ENCODE results near the gene JDP2.

The JDP2 gene

DNA sequence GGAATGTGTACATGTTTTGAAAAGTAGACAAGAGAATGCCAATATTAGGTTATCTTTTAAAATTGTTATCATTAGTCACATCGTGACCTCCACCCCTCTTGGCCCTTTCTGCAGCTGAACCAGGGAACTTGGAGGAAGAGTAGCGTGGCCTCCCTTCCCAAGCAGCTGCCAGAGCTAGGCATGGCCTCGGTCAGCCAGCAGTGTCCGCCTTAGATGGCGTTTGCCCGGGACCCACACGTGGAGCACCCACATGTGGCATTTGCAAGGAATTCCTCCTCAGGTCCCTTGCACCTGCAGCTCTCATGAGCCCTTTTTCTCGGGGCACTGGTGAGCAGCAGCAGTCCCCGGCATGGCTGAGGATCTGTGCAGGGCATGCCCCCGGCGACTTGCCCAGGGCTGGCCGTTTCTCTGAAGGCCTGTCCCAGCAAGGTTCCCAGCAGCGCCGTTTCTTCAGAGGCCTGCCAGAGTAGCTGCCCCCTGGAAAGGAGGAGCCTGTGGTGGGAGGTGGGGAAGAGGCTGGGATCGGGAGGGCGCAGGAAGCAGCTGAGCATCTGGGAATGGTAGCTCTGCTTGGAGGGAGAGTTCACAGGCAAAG lies 10.8 kb downstream of the JDP2 start:
- no peak for DNase-seq

DNA sequence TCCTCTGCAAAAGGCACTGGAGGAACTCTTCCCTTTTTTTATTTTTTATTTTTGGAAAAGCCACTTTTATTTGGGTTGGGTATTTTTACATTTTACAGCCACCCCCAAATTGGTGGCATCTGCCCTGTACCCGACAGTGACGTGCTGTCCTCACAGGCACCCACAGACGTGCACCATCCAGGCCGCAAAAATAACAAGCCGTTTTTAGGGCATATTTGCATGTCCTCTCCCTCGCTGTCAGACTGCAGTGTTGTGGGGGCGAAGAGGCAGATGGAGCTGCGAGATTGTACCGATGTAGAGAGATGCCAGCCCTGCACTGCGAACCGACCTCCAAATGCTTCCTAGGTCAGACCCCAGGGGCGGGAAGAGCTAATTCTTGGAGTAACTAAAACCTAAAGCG lies 12.2 kb downstream of the JDP2 start:
- no peak for DNase-seq

DNA sequence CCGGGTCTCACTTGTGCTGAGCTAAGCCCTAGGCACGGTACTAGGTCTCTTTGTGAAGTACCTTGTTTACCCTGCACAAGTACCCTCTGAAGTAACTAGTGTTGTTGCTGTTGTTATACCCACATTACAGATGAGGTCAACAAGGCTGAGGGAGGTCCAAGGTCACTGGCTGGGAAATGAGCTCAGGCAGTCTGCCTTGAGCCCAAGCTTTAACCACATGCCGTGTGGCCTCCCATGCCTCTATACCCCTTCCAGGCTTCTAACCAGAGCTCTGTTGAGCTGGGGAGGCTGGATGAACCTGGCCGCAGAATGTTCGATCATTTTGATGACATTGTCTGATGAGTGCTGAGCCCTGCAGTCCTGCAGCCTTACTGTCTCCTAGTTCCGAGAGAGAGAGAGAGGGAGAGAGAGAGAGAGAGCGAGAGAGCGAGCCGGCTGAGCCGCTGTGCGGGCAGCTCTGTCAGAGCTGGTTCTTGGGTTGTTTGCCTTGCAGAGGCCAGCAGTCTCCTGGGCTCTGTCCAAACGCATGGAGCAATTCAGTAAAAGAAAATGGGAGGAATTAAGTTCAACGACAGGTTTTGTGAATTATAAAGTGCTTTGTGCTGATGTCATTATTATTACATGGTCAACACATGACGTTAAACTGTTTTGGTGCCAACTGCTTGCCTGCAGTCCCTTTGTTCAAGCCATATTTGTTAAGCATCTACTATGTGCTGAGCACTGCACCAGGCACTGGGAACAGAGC lies 13.1 kb downstream of the JDP2 start:
- no peak for DNase-seq

- no peak for DNase-seq
These were observed 13.9 kb downstream of the JDP2 start for GRCh38 chr14:75441728-75442127.

- DNase-seq, result no peak
These were observed 14.3 kb downstream of the JDP2 start for GRCh38 chr14:75442166-75442565.

DNA sequence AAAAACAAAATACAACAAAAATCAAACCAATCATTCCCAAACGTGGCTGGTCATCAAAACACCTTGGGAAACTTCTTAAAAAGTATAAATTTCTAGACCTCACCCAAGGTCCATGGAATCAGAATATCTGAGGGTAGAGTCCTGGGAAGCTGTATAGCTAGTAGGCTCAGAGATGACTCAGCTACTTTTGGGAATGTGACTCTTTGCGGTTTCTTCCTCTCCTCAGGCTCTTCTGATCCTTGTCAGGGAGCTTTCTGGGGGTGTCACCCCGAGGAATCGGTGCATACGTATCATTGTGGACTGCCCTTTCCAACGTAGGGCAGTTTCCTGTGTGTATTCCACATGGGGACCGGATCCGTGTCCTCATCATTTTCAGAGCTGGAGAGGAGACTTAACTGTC lies 14.8 kb downstream of the JDP2 start:
- DNase-seq, result no peak

DNA sequence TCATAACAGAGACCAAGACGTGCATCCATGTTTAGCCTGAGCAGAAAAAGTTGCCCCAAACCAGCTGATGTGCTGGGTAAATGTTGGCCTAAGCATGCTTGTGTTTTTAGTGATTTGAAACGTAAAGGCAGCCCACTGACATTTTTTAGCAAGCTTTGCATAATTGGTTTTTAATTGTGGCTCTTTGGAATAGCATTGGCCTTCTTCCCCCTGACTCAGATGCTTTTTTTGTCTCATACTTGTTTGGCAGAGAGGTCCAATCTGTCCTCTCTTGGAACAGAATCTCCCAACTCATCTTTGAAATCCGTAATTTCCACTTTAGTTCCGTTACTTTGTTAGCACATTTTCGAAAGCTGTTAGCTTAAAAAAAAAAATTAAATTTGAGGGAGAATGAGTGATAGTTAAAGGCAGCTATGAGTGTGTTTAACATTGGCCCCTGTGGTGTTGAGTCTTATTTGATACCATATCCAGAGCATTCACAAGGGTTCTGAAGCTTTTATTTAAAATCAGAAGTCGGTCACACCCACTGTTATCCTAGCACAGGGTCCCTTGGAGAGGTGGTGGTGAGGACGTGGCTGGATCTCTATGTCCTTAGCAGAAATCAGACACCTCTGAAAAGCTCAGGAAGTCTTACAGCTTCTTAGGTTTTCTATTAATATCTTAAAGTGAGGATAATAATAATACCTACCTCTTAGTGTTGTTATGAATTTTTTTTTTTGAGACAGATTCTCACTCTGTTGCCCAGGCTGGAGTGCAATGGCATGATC lies 15.6 kb downstream of the JDP2 start:
- no peak for DNase-seq

- no peak for DNase-seq
These were observed 17.4 kb downstream of the JDP2 start for GRCh38 chr14:75445236-75445635.

DNA sequence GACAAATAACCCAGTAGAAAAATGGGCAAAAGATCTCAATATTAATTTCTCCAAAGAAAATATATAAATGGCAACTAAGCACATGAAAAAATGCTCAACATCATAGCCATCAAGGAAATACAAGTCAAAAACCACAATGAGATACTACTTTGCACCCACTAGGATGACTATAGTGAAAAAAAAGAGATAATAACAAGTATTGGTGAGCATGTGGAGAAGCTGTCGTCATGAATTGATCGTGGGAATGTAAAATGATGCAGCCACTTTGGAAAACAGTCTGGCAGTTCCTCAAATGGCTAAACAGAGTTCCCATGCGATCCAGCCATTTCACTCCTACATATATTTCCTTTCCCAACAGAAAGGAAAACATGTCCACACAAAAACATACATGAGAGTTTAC lies 18.1 kb downstream of the JDP2 start:
- DNase-seq, result no peak

DNA sequence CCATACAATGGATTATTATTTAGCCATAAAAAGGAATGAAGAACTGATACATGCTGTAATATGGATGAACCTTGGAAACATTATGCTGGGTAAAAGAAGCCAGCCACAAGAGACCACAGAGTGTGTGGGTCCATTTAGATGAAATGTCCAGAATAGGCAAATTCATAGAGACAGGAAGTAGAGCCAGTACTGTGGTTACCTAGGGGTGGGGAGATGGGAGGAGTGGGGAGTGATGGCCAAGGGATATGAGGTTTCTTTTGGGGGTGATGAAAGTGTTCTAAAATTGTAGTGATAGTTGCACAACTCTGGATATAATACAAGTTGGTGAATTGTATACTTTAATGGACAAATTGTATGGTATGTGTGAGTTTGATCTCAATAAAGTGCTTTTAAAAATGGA lies 18.6 kb downstream of the JDP2 start:
- no peak for DNase-seq

- no peak for DNase-seq
These were observed 20.4 kb downstream of the JDP2 start for GRCh38 chr14:75448209-75448608.

DNA sequence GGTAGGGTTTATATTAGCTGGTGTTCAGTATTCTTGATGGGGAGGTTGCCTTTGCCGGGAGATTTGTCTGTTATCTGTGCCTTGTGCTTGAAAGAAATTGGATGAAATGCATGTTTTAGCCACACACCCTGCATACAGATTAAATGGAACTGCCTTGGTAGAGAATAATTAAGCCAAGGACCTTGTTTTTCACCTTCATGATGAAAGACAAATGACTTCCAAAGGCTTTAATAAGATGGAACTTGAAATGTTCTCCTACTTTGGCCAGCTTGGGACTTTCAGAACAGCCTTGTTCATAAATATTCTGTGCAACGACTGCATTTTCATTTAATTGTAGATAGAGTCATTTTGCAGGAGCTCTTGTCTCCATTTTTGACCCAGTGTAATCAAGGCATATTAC lies 21.2 kb downstream of the JDP2 start:
- DNase-seq, result no peak

- no peak for DNase-seq
These were observed 21.9 kb downstream of the JDP2 start for GRCh38 chr14:75449696-75450095.

- DNase-seq, result no peak
These were observed 22.8 kb downstream of the JDP2 start for GRCh38 chr14:75450381-75451276.

DNA sequence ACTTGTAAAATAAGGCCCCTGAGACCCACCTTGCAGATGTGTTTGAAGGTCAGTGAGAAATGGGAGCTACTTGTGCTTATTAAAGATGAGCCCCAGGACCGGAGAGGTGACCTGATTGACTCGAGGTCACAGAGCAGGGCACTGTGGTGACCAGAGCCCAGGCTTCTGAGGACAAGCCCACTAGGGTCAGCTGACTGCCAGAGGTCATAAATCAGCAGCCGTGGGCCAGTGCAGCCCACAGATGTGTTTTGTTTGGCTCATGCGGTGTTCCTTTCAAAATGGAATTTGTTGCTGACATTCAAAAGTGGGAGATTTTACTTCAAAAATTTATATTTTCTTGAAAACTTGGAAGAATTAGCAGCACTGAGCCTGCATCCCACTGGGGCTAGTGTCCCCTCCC lies 24.5 kb downstream of the JDP2 start:
- DNase-seq, result no peak

DNA sequence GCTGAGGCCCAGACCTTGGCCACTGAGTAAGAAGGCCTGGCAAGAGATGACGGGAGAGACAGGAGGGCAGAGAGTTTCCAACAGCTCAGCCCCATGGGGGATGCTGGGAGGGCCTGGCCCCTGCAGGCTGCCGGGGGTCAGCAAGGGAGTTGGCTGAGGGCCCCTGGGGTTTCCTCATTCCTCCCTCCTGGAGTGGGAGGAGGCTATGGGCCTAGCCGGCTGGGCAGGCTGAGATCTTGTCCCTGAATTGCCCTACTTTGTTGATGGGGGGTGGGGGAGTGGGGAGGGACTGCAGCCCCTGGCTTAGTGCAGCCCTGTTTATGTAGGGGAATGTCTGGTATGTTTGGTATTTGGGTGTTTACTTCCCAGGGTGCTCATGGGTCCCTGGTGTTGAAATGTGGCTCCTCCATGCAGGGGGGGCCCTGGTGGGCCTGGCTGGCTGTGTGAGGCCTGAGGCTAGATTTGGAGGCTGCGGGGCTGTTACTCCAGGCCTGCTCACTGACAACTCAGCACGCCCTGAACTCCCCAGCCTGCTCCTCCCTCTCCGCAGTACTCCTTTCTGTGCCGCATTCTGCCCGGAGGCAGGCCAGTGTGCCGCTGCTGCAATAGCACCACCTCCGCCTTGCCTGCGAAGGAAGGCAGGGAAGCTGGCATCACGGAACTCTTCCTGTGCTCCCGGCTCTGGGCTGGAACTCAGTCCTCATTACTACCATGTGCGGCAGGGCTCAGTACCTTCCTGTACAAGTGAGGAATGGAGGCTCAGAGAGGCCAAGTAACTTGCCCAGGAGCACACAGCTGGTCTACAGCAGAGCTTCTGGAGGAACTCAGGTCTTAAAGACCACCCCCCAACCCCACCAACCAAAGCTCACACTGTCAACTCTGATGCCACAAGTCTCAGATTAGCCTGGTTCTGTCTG lies 25.3 kb downstream of the JDP2 start:
- no peak for DNase-seq

DNA sequence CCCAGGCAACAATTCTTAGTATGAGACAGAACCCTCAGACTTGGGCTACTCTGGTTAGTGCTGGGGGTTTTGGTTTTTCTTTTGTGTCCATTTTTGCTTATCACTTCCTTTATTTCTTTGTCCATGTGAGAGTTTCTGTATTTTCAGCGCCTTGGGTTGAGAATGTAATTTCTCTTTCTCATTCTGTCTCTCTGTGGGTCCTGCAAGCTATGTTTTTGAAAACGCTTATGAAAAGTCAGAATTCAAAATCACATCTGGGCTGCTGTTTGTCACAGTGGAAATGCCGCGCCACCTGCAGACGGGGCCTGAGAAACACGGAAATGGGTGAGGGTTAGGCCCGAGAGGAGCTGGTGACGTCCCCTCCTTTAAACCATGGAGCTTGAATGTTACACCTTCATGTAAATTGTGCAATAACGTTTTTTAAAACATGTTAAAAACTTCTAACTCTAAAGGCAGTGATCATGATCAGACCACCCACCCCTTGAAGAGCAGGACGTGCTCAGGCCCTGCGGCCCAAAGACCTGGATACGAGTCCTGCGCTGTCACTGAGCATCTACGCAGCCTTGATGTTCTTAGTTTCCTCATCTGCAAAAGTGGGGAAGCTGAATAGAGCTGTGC lies 26.1 kb downstream of the JDP2 start:
- DNase-seq, result peak in 1 of 2 donors; percentile 36

GRCh38 chr14:75454963-75455546 lies 27.2 kb downstream of the JDP2 start:
- no peak for DNase-seq

- DNase-seq, result no peak
These were observed 28.5 kb downstream of the JDP2 start for GRCh38 chr14:75456069-75456996.

DNA sequence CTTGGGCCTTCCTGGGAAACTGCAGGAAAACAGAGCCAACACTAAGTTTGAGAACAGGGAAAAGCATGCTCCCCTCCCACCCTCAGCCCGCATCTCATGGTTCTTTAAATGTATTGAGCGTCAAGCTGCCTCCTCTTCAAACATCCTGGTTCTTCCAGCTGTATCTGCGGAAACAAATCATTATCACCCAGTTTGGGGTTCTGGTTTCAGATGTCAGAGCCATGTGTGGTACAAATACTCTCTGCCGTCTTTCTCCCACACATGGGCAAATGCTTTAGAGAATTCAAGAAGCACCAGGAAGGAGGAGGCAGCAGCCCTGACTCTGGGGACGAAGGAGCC lies 29.1 kb downstream of the JDP2 start:
- no peak for DNase-seq

Data from CD4-positive, alpha-beta T cell treated with Interleukin-4 for 1 hour (primary cell).